Kidney epithelial cell (primary cell): ENCODE data around the gene ETS2. TPM values are rescaled to one million over a fixed set of nuclear protein-coding genes. Genes with fewer than 3 reads are reported as not detected.

Experiments used
- DNase-seq: peaks from one replicate; pipeline ENCODE4 v3.0.0-alpha.2; 2010; ENCODE audit warnings: low read depth
- H3K27me3 ChIP-seq: 2 replicates; pipeline ENCODE4 v1.6.0; 2011; ENCODE audit warnings: low read length; ENCODE audit not compliant: control insufficient read depth, insufficient read depth
- H3K36me3 ChIP-seq: 2 replicates; pipeline ENCODE4 v1.5.1; 2011; ENCODE audit warnings: low read length; ENCODE audit not compliant: control insufficient read depth, insufficient read depth
- H3K4me3 ChIP-seq: 2 replicates; pipeline ENCODE4 v1.5.1; 2011; ENCODE audit warnings: low read depth, mild to moderate bottlenecking, control low read depth, low read length
- CTCF ChIP-seq: IDR thresholded peaks from 2 replicates; pipeline ENCODE4 v1.5.1; 2011; ENCODE audit warnings: mild to moderate bottlenecking, moderate library complexity, low read length, control low read depth, inconsistent platforms; ENCODE audit not compliant: insufficient read depth, poor library complexity, severe bottlenecking
- total RNA-seq: library from RNA; depleted of rRNA; stranded (reverse); fragments of >200 nt; gene quantifications from 2 replicates; pipeline ENCODE4 v1.2.3, GENCODE V29; 2015

Gene ETS2
- total RNA-seq, 1 donor from 2014 or later = 41.2 TPM

DNA sequence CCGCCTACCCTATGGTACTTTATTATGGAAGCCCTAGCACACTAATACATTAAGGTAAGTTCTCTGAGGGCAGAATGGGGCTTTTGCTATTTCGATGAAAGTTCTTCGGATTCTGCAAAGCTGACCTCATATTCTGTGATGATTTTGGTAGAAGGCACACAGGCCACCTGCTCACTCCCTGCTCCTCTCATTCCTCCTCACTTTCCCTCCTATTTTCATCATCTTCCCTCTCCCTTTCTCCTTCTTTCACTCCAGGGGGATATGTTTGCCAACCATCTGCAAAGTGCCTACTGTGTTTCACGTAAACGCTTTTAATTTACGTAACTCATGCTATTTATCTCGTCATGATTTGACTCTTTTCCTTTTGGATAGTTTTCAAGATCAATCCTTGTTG, 45.0 kb upstream of the ETS2 start:
- H3K4me3 ChIP-seq = no peak overlapping the region
- no peaks in the 10 kb centered on the region for H3K27me3 ChIP-seq
- no peak for DNase-seq
- no peak for TF ChIP-seq CTCF
- no peaks in the 10 kb centered on the region for H3K36me3 ChIP-seq

DNA sequence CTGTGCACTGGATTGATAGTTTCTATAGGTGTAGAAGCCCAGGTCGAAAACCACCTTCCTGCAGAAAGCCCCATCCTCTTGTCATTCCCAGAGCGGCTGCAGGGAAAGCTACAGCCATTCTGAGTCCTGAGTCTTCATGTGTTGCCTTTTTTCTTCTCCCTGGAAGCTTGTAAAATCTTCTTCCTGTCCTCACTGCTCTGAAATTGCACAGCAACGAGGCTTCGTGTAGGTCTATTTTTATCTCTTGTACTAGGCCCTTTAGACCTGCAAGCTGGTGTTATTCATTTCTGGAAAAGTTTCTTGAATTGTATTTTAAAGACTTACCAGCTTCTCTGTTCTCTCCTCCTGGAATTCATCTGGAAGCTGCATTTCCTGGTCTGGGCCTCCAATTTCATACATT, 44.2 kb upstream of the ETS2 start:
- Histone ChIP-seq H3K36me3 (no peaks in the 10 kb centered on the region), H3K27me3 (no peaks in the 10 kb centered on the region), H3K4me3 (no peak overlapping the region)
- no peak for DNase-seq
- no peak for TF ChIP-seq CTCF

DNA sequence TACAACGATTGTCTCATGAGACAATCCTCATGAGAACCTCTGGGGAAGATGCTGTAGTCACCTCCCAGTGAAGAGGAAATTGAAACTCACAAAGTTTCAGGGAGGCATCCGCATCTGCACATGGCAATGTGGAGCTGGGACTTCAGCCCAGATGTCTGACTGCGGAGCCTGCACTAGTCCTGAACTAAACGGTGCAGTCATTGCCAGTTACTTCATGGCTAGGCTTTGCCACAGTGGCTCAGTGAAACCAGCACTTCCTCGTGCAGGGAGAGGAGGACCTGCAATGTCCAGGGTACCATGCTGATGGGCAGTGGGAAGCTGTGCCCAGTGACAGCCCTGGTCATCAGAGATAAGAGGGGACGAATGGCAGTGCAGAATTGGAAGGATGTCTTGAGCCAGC, 40.7 kb upstream of the ETS2 start:
- Histone ChIP-seq H3K27me3 (no peaks in the 10 kb centered on the region), H3K36me3 (no peaks in the 10 kb centered on the region), H3K4me3 (no peak overlapping the region)
- no peak for TF ChIP-seq CTCF
- no peak for DNase-seq

DNA sequence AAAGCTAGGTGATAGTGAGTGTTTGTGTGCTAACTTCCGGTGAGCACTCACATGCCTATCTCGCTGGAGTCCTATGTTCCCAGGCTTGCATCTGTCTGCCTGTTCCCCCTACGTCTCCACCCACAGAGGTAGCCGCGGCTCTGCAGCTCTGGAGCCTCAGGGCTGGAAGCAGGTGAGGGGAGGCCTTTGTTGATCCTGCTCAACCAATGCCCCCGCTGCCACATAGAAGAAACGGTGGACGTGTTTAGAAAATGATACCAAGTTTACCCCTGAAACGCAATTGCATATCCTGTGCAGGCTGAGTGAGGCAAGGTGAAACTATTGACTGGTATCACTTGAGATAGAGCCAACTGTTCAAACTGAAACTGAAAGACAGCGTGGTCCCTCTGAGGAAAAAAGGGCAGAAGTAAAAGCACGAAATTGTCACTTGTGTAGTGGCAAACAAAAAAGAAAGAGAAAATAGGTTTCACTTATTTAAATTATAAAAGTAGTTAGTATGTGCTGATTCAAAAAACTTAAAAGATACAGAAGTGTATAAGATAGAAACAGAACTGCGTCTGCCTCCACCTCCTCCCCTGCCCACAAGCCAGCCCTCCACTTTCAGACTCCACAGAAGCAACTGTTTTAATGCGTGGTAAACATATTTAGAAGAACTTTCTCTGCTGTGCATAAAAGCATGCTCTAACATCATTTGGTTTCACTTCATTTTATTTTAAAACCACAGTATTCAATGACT, 38.6 kb upstream of the ETS2 start:
- TF ChIP-seq CTCF = no peak
- H3K4me3 ChIP-seq = no peak overlapping the region
- H3K27me3 ChIP-seq = no peaks in the 10 kb centered on the region
- no peaks in the 10 kb centered on the region for H3K36me3 ChIP-seq
- no peak for DNase-seq

DNA sequence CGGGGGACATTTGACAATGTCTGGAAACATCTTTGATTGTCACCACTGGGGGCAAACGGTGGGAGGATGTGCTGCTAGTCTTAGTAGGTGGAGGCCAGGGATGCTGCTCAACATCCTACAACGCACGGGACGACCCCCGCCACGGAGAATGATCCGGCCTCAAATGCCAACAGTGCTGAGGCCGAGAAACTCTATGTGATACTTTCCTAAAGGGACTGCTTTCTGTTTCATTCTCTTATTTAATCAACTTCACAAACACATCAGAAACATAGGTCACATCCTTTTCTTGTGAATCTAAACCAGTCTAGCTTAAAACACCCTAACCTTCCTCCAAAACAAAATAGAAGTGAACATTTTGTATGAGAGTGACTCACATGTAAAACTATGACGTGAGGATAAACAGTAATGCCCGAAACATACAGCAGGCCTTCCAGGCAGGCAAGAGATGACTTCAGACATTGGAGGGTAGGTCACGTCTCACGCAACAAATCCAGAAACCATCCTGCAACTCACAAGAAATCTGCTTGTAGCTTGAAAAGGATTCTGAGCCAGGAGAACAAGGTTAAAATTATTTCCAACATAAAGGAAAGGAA, 37.2 kb upstream of the ETS2 start:
- no peak for TF ChIP-seq CTCF
- Histone ChIP-seq H3K4me3 (no peak overlapping the region), H3K36me3 (no peaks in the 10 kb centered on the region), H3K27me3 (no peaks in the 10 kb centered on the region)
- DNase-seq = peak; percentile 26
